Right kidney (tissue), 1 donor: Measurements from ENCODE around the gene MAN1C1.
A peak's percentile ranks its signal among the peaks of the same experiment; 100 is the strongest.
"Not testable (repeated sequence)": the region's sequence is repeated elsewhere in the genome, so short reads cannot be mapped to it uniquely, and the experiment has no call there.

Experiments
- DNase-seq: peaks from one replicate; pipeline ENCODE4 v3.0.0-alpha.2; 2016

The MAN1C1 gene

DNA sequence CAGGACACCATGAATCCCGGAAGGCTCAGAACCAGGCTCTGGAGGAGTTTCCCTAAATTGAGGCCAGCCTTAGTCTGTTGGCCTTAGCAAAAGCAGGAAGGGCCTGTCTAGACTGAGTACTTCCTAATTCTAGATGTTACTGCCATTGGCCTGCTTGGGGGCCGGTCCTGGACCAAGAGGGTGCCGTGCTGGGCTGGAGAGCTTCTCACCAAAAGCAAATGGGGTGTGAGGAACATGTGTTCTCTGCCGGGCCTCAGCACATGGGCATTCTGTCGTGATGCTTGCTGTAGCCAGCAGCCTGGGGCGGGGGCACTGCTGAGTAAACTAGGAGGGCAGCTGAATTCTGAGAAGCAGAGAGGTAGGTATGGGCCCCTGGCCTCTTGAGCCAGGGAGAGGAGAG lies 35.7 kb upstream of the MAN1C1 start:
- DNase-seq: no peak

DNA sequence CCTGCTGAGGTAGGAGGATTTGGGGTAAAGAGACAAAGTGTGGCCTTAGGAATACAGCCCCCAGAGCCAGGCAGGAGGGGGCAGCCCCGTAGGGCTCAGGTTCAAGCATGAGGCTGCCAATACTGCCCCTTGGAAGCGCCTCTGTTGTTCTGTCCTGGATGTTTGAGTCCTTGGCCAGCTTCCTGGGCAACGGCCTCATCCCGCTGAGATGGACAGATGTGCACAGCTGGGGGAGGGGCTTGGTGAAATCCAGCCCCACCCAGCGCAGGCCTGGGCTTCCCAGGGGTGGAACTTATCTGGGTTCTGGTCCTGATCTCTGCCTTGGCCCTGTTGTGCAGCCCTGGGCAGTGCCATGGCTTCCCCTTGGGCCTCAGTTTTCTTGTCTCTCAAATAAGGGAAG lies 34.8 kb upstream of the MAN1C1 start:
- DNase-seq: no peak

DNA sequence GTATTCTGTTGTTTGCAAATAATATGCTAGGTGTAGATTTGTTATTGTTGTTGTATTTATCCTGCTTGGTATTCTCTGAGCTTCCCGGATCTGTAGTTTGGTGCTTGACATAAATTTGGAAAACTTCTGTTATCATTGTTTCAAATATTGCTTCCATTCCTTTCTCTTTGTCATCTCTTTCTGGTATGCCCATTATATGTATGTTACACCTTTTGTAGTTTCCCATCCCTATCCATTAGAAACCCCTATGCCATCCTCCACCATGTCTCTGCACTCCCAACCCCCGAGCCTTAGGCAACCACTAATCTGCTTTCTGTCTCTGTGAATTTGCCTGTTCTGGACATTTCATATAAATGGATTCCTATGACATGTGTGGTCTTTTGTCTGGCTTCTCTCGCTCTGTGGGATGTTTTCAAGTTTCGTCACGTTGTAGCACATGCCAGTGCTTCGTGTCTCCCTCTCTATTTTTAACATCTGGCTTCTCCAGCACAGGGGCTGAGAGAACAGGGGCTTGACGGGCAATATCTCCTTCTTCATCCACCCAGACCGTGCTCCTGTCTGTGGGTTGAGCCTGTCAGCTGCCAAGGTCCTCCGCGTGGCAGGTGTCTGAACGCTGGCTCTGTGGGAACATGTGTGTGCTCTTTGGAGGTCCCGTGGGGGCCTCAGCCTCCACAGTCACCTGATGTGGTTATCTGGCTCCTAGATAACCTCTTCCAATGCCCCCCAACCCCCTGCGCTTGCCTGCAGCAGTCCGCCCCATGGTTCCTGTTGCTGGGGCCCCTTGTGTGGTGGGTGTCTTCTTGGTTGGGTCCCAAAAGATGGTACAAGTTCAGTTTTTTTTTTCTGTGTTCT lies 32.8 kb upstream of the MAN1C1 start:
- DNase-seq: no peak

DNA sequence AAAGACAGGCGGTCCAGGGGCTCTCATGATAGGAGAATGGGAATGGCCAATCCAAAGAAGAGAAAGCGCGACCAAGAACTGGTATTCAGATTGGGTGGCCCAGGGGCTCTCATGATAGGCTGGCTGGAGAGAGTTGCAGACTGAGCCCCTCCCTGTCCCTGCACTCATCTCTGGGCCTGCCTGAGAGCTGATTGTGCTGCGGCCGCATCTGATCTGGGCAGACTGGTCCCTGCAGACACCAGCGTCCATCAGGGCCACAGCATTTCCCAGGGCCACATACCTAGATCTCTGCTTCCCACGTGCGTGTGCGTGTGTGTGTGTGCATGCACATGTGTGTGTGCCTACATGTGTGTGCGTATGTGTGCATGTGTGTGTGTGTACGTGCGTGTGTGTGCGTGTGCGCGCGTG lies 30.4 kb upstream of the MAN1C1 start:
- DNase-seq: no peak

DNA sequence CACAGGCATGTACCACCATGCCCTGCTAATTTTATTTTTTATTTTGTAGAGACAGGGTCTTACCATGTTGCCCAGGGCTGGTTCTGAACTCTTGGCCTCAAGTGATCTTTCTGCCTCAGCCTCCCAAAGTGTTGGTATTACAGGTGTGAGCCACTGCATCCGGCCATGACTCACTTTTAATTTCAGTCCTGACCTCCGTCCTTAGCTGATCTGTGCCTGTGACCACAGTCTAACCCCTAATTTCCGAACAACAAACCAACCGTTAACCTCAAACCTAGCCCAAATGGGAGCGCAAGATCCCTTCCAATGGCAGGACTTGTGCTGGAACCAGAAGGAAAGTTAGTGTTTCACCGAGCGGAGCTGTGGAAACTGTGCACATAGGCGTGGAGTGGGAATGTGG lies 29.3 kb upstream of the MAN1C1 start:
- DNase-seq: no peak

GRCh38 chr1:25588224-25588623 lies 28.4 kb upstream of the MAN1C1 start:
- DNase-seq: not testable (repeated sequence)

- DNase-seq: not testable (repeated sequence)
These were observed 27.8 kb upstream of the MAN1C1 start for GRCh38 chr1:25588786-25589185.

- DNase-seq: no peak
These were observed 26.3 kb upstream of the MAN1C1 start for GRCh38 chr1:25590096-25590824.

GRCh38 chr1:25593861-25594260 lies 22.7 kb upstream of the MAN1C1 start:
- DNase-seq: no peak

DNA sequence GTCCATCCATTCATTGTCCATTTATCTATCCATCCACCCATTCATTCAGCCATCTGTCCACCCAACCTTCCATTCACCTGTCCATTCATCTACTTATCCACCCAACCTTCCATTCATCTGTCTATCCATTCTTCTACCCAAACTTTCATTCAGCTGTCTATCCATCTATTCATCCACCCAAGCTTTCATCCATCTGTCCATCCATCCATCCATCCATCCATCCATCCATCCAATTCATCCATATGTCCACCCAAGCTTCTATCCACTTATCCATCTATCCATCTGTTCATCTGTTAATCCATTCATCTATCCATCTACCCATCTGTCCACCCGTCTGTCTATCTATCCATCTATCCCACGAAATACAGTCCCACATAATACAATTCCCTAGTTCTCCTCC lies 21.6 kb upstream of the MAN1C1 start:
- DNase-seq: no peak

DNA sequence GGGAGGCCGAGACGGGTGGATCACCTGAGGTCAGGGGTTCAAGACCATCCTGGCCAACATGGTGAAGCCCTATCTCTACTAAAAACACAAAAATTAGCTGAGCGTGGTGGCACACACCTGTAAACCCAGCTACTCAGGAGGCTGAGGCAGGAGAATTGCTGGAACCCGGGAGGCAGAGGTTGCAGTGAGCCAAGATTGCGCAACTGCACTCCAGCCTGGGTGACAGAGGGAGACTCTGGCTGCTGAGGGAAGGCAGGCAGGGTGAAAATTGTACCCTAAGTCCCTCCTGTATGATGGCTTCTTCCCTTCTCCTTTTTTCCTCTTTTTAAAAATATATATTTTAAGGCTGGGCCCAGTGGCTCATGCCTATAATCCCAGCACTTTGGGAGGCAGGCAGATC lies 19.9 kb upstream of the MAN1C1 start:
- not testable (repeated sequence) for DNase-seq

- no peak for DNase-seq
These were observed 17.7 kb upstream of the MAN1C1 start for GRCh38 chr1:25598879-25599278.

DNA sequence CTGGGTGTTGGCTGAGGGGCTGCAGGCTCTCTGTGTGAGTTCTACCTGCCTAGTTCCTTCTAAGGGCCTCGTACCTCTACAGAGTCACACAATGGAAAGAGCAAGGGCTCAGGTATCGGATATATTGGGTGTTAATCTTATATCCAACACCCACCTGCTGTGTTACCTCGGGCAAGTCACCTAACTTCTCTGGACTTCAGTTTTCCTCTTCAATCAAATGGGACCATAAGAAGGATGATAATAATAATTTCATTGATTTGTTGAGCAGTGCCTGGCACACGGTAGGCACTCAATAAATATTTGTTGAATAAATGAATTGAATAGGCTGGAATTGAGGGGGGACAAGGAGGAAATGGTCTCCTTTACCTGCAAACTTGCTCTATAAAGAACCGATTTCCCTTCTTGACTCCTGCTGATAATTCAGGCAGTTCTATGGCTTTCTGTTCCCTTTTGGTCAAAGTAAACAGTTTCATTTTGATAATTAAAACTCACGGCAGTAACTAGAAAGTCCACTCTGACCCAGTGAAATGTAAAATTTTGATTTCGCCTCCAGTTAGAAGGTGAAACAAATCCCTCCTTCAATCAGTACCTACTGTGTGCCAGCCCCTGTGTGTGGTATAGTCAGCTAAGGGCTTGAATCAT lies 16.5 kb upstream of the MAN1C1 start:
- DNase-seq: no peak

GRCh38 chr1:25600971-25601699 lies 15.5 kb upstream of the MAN1C1 start:
- not testable (repeated sequence) for DNase-seq

GRCh38 chr1:25603779-25604538 lies 12.6 kb upstream of the MAN1C1 start:
- DNase-seq: not testable (repeated sequence)

- DNase-seq: no peak
These were observed 9.5 kb upstream of the MAN1C1 start for GRCh38 chr1:25607123-25607522.

GRCh38 chr1:25608488-25609178 lies 8.0 kb upstream of the MAN1C1 start:
- DNase-seq: peak; percentile 56

DNA sequence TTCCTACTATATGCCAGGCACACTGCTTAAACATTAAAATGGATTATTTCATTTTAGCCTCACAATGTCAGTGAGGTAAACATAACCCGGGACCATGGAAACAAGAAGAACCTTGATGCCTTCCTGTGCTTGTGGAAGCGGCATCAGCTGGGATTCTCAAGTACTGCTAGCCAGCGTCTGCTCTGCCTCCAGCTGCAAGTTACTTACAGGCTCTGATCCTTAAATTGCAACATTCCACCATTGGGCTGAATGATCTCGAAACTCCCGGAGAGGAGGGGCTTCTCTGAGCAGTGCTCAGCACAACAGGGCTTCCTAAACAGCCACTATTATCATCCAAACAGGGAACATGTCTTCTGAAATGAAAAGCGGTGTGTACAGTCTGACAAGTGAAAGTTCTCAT lies 6.7 kb upstream of the MAN1C1 start:
- no peak for DNase-seq

DNA sequence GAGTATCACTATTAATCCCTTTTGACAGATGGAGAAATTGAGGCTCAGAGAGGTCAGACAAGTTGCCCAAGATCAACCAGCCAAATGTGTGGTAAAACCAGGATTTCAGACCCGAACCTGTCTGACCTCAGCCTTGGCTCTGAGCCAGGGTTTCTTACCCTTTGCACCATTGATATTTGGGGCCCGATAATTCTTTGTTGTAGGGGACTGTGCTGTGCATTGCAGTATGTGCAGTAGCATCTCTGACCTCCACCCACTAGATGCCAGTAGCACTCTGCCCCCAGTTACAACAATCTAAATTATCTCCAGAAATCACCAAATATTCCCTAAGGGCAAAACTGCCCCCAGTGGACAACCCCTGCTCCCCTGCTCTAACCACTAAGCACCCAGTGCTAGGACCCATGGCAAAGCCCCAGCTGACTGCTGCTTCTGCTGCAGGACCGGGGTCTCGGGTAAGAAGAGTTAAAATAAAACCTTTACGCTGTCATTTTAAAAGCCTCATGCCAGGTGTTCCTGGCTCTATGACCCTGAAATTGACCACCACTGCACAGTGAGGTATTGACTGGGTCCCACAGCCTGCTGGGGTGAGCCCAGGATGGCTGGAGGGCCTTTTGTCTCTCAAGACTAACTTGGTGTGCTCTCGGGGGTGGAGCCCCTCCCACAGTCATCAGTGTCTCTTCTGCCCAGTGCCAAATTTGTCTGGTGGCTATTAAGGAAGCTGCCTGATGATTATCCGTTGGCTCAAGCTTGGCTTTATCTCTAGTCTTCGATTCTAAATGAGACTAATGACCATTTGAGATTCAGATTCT lies 5.6 kb upstream of the MAN1C1 start:
- no peak for DNase-seq

- no peak for DNase-seq
These were observed 4.7 kb upstream of the MAN1C1 start for GRCh38 chr1:25611843-25612242.
